Sigmoid colon (tissue), 3 donors: ENCODE data around the gene CANT1.

Experiments used
- CTCF ChIP-seq, 4 experiments: fragments of 450-650 bp in 3 of 4; fragments of 200-600 bp in 1 of 4; IDR thresholded peaks; one replicate each; pipeline ENCODE4 v1.5.1; 2016 to 2019; ENCODE audit warnings: antibody characterized with exemption in 4 of 4, mild to moderate bottlenecking in 3 of 4, moderate library complexity in 2 of 4
- POLR2A ChIP-seq, 2 donors: fragments of 450-650 bp; IDR thresholded peaks; one replicate each; pipeline ENCODE4 v1.6.1; 2016; ENCODE audit warnings: antibody characterized with exemption in 2 of 2, mild to moderate bottlenecking in 2 of 2, moderate library complexity in 2 of 2

- TF ChIP-seq CTCF (IDR thresholded peaks at IDR 0.05) (no peak), POLR2A (IDR thresholded peaks at IDR 0.05) (no peak)
Observed at GRCh38 chr17:78946631-78947030, 62.9 kb downstream of the CANT1 start.
